Activated CD8-positive, alpha-beta T cell treated with anti-CD3 and anti-CD28 coated beads for 36 hours (primary cell): ENCODE measurements around the gene COL8A1. TPM values are rescaled to one million over a fixed set of nuclear protein-coding genes. Genes with fewer than 3 reads are reported as not detected.

Experiments used
- ATAC-seq: fragments of 200-7000 bp; cut with Tn5 transposase; one replicate; pipeline ENCODE4 v1.10.0; 2021; ENCODE audit warnings: mild to moderate bottlenecking, moderate library complexity
- CTCF ChIA-PET: fragments of 350-600 bp; sonication (Branson Sonifier 250); formaldehyde crosslinking; loops from one replicate; lab custom pipeline; 2021; ENCODE audit warnings: antibody characterized with exemption; lab: Charles Lee
- POLR2A ChIA-PET: fragments of 350-600 bp; sonication (Branson Sonifier 250); formaldehyde crosslinking; loops from one replicate; lab custom pipeline; 2021; ENCODE audit warnings: antibody characterized with exemption; lab: Charles Lee
- DNase-seq: peaks from one replicate; pipeline ENCODE4 v3.0.0-alpha.2; 2020
- H3K27ac Mint-ChIP-seq: one replicate; pipeline ENCODE4 v1.8.0; 2021; ENCODE audit warnings: mild to moderate bottlenecking, mixed read lengths
- H3K27me3 Mint-ChIP-seq: one replicate; pipeline ENCODE4 v1.8.0; 2021; ENCODE audit warnings: mixed read lengths
- H3K36me3 Mint-ChIP-seq: one replicate; pipeline ENCODE4 v1.8.0; 2021; ENCODE audit warnings: low read depth, mixed read lengths
- H3K4me1 Mint-ChIP-seq: one replicate; pipeline ENCODE4 v1.8.0; 2021; ENCODE audit warnings: low read depth, mixed read lengths
- H3K4me3 Mint-ChIP-seq: one replicate; pipeline ENCODE4 v1.8.0; 2021; ENCODE audit warnings: mild to moderate bottlenecking, moderate library complexity, mixed read lengths
- H3K9me3 Mint-ChIP-seq: one replicate; pipeline ENCODE4 v1.8.0; 2021; ENCODE audit warnings: mixed read lengths
- CTCF ChIP-seq: fragments of 200-600 bp; IDR thresholded peaks from one replicate; pipeline ENCODE4 v1.8.0; 2022; ENCODE audit warnings: antibody characterized with exemption, mild to moderate bottlenecking
- intact Hi-C: fragments of 100-400 bp; cut with micrococcal nuclease; formaldehyde crosslinking; loops from one replicate; pipeline ENCODE4 v1.10.0; 2022
- total RNA-seq, 2 experiments: library from RNA; stranded (reverse); gene quantifications; one replicate each; pipeline ENCODE4 v1.2.3, GENCODE V29; 2021

COL8A1 gene
- total RNA-seq, 2 experiments from 2014 or later, result not detected

GRCh38 chr3:99846477-99847160 is 208.2 kb downstream of the COL8A1 start:
- CTCF ChIA-PET, result interaction anchor here (0.9 to 1.4 kb wide), 3 partner anchors 9 to 213 kb away, joined by 3 to 9 read pairs (median 5); no protein-coding TSS in a partner anchor
- Mint-ChIP-seq H3K36me3 (peaks cover 1% of the 10 kb centered on the region), H3K27me3 (no peaks in the 10 kb centered on the region), H3K9me3 (no peaks in the 10 kb centered on the region), H3K4me1 (peaks cover 19% of the 10 kb centered on the region), H3K27ac (no peak overlapping the region), H3K4me3 (no peak overlapping the region)
- ATAC-seq (no peak), DNase-seq (no peak)
- TF ChIP-seq CTCF, result no peak
- intact Hi-C loops, result no loop called here
- POLR2A ChIA-PET, result no interaction called here

GRCh38 chr3:99848433-99848832 is 210.0 kb downstream of the COL8A1 start:
- TF ChIP-seq CTCF, result no peak
- Mint-ChIP-seq H3K4me1 (peaks cover 19% of the 10 kb centered on the region), H3K27me3 (no peaks in the 10 kb centered on the region), H3K4me3 (no peak overlapping the region), H3K36me3 (peaks cover 1% of the 10 kb centered on the region), H3K27ac (no peak overlapping the region), H3K9me3 (no peaks in the 10 kb centered on the region)
- CTCF ChIA-PET, result no interaction called here
- no peak for DNase-seq
- POLR2A ChIA-PET, result no interaction called here
- intact Hi-C loops, result no loop called here
- ATAC-seq, result no peak

Other genes with a start within 250 kb of the COL8A1 start
- 100 to 1,000 TPM in 1 of 2 experiments, 10 to 100 TPM in 1; 93.9 to 110 TPM for gene CMSS1, start 179.3 kb downstream of the COL8A1 start, total RNA-seq